Measurements from ENCODE around the gene PEX11B. TPM values are rescaled to one million over a fixed set of nuclear protein-coding genes. Genes with fewer than 3 reads are reported as not detected.
A peak's percentile ranks its signal among the peaks of the same experiment; 100 is the strongest.

PEX11B gene
- total RNA-seq, 4 donors from 2014 or later = 23.3 to 35.9 (median 30.2) TPM

- Histone ChIP-seq H3K9me3 (no peaks in the 10 kb centered on the region), H3K4me1 (peaks cover 52% of the 10 kb centered on the region), H3K36me3 (no peaks in the 10 kb centered on the region), H3K27me3 (no peaks in the 10 kb centered on the region), H3K4me3 (no peak overlapping the region), H3K27ac (peak overlapping the region; percentile 92)
- TF ChIP-seq CTCF (IDR thresholded peaks at IDR 0.05) = no peak
- no peak for TF ChIP-seq EP300 (IDR thresholded peaks at IDR 0.05)
- TF ChIP-seq POLR2AphosphoS5 (IDR thresholded peaks at IDR 0.05) = no peak
- no peak for TF ChIP-seq POLR2A (IDR thresholded peaks at IDR 0.05)
- 94% methylated on average over 3 of the region's 3 CpGs for WGBS
- DNase-seq (ENCODE audit: low spot score in 2 of 2) = no peak
Measured at GRCh38 chr1:145889722-145890121, 28.8 kb downstream of the PEX11B start.

GRCh38 chr1:145887631-145888030, 30.9 kb downstream of the PEX11B start:
- H3K4me1 ChIP-seq = peaks cover 52% of the 10 kb centered on the region
- WGBS = 81% methylated on average over 5 of the region's 5 CpGs
- DNase-seq (ENCODE audit: low spot score in 2 of 2) = no peak
- TF ChIP-seq CTCF (IDR thresholded peaks at IDR 0.05) (no peak), EP300 (IDR thresholded peaks at IDR 0.05) (no peak), POLR2AphosphoS5 (IDR thresholded peaks at IDR 0.05) (no peak), POLR2A (IDR thresholded peaks at IDR 0.05) (no peak)
- no peak overlapping the region for H3K27ac ChIP-seq
- H3K36me3 ChIP-seq = no peaks in the 10 kb centered on the region
- no peak overlapping the region for H3K4me3 ChIP-seq
- H3K9me3 ChIP-seq = no peaks in the 10 kb centered on the region
- no peaks in the 10 kb centered on the region for H3K27me3 ChIP-seq

- Histone ChIP-seq H3K27me3 (no peaks in the 10 kb centered on the region), H3K9me3 (no peaks in the 10 kb centered on the region), H3K4me1 (peaks cover 44% of the 10 kb centered on the region), H3K27ac (no peak overlapping the region), H3K4me3 (no peak overlapping the region), H3K36me3 (no peaks in the 10 kb centered on the region)
- no peak for DNase-seq (ENCODE audit: low spot score in 2 of 2)
- WGBS = 79% methylated on average over 8 of the region's 8 CpGs
- no peak for TF ChIP-seq EP300 (IDR thresholded peaks at IDR 0.05)
- no peak for TF ChIP-seq POLR2A (IDR thresholded peaks at IDR 0.05)
- no peak for TF ChIP-seq CTCF (IDR thresholded peaks at IDR 0.05)
- TF ChIP-seq POLR2AphosphoS5 (IDR thresholded peaks at IDR 0.05) = no peak
Measured at GRCh38 chr1:145886816-145887215, 31.7 kb downstream of the PEX11B start.

GRCh38 chr1:145886390-145886789, 32.1 kb downstream of the PEX11B start:
- H3K36me3 ChIP-seq = no peaks in the 10 kb centered on the region
- TF ChIP-seq CTCF (IDR thresholded peaks at IDR 0.05) (no peak), POLR2A (IDR thresholded peaks at IDR 0.05) (no peak), EP300 (IDR thresholded peaks at IDR 0.05) (no peak), POLR2AphosphoS5 (IDR thresholded peaks at IDR 0.05) (no peak)
- no peak for DNase-seq (ENCODE audit: low spot score in 2 of 2)
- H3K27ac ChIP-seq = no peak overlapping the region
- no peaks in the 10 kb centered on the region for H3K27me3 ChIP-seq
- 49% methylated on average over 11 of the region's 11 CpGs for WGBS
- H3K4me1 ChIP-seq = peaks cover 40% of the 10 kb centered on the region
- H3K9me3 ChIP-seq = no peaks in the 10 kb centered on the region
- peak overlapping the region; percentile 63 for H3K4me3 ChIP-seq

- peaks cover 34% of the 10 kb centered on the region for H3K4me1 ChIP-seq
- WGBS = 3% methylated on average over 15 of the region's 36 CpGs
- H3K27ac ChIP-seq = no peak within 1 kb of the TSS
- H3K4me3 ChIP-seq = peak within 1 kb of the TSS; percentile 63
- peak; percentile 93 to 96 for DNase-seq (ENCODE audit: low spot score in 2 of 2)
- TF ChIP-seq EP300 (IDR thresholded peaks at IDR 0.05) = no peak
- TF ChIP-seq CTCF (IDR thresholded peaks at IDR 0.05) = no peak
- no peak for TF ChIP-seq POLR2AphosphoS5 (IDR thresholded peaks at IDR 0.05)
- no peak for TF ChIP-seq POLR2A (IDR thresholded peaks at IDR 0.05)
- H3K9me3 ChIP-seq = no peaks in the 10 kb centered on the region
- H3K27me3 ChIP-seq = no peaks in the 10 kb centered on the region
- no peaks in the 10 kb centered on the region for H3K36me3 ChIP-seq
Measured at GRCh38 chr1:145885738-145886287, 32.7 kb downstream of the PEX11B start, which contains the start of gene ANKRD35. ANKRD35 (minus strand) TSS chr1:145885866; CDS start chr1:145885758, 108 bp downstream.
